Uterus (tissue), 4 donors: Measurements from ENCODE around the gene TRIM54. TPM values are rescaled to one million over a fixed set of nuclear protein-coding genes. Genes with fewer than 3 reads are reported as not detected.
A peak's percentile ranks its signal among the peaks of the same experiment; 100 is the strongest.

Source experiments
- DNase-seq, 2 donors: peaks; one replicate each; pipeline ENCODE4 v3.0.0-alpha.2; 2019 to 2020
- H3K27ac ChIP-seq, 2 donors: fragments of 200-600 bp; sonication (generic); 1 replicate in 1 of 2; 2 replicates in 1 of 2; pipeline ENCODE4 v1.5.1; 2016 to 2018
- H3K27me3 ChIP-seq, 2 donors: fragments of 200-600 bp; sonication (generic); one replicate each; pipeline ENCODE4 v1.5.1; 2018 to 2019; ENCODE audit warnings: control low read depth in 1 of 2
- H3K36me3 ChIP-seq, 2 donors: fragments of 200-600 bp; sonication (generic); one replicate each; pipeline ENCODE4 v1.5.1; 2019; ENCODE audit warnings: control low read depth in 1 of 2
- H3K4me1 ChIP-seq, 2 donors: fragments of 200-600 bp; sonication (generic); one replicate each; pipeline ENCODE4 v1.5.1; 2018 to 2019; ENCODE audit warnings: control low read depth in 1 of 2
- H3K4me3 ChIP-seq, 2 donors: fragments of 200-600 bp; sonication (generic); 1 replicate in 1 of 2; 2 replicates in 1 of 2; pipeline ENCODE4 v1.5.1; 2018 to 2019; ENCODE audit warnings: mild to moderate bottlenecking in 1 of 2
- H3K9me3 ChIP-seq, 2 donors: fragments of 200-600 bp; sonication (generic); one replicate each; pipeline ENCODE4 v1.5.1; 2019; ENCODE audit warnings: control low read depth in 1 of 2
- POLR2A ChIP-seq, 2 donors: fragments of 450-650 bp; IDR thresholded peaks; one replicate each; pipeline ENCODE4 v1.6.1; 2016; ENCODE audit warnings: antibody characterized with exemption in 2 of 2, mild to moderate bottlenecking in 1 of 2, moderate library complexity in 1 of 2
- intact Hi-C: fragments of 100-400 bp; cut with DNase I; formaldehyde crosslinking; loops from one replicate; pipeline ENCODE4 v1.15.1; 2023; ENCODE audit warnings: low total_unique reads
- total RNA-seq, 4 donors: library from RNA; depleted of rRNA in 3 of 4; stranded (reverse); fragments of >200 nt in 3 of 4; gene quantifications; one replicate each; pipeline versions ENCODE4 v1.1.0 to v1.2.4, GENCODE V29; 2014 to 2023
- TF ChIP-seq, protein P1 (sequence below), 4 experiments: fragments of 200-600 bp in 2 of 4; fragments of 450-650 bp in 2 of 4; sonication (generic) in 2 of 4; IDR thresholded peaks; one replicate each; pipeline ENCODE4 v1.5.1; 2016 to 2019; ENCODE audit warnings: antibody characterized with exemption in 4 of 4, mild to moderate bottlenecking in 2 of 4, moderate library complexity in 1 of 4
- donor health status: DM: yes; HTN: yes; CAD: no.

Gene TRIM54
- total RNA-seq, 4 donors from 2014 or later = 0.26 to 5.0 (median 0.58) TPM

- DNase-seq = peak; percentile 79 to 81
- Histone ChIP-seq H3K27ac (peak overlapping the region in 1 of 2 donors; percentile 38), H3K36me3 (no peaks in the 10 kb centered on the region), H3K9me3 (no peaks in the 10 kb centered on the region), H3K27me3 (no peaks in the 10 kb centered on the region), H3K4me1 (peaks cover 0 to 7% of the 10 kb centered on the region in 2 donors), H3K4me3 (no peak overlapping the region)
- no peak for TF ChIP-seq POLR2A (IDR thresholded peaks at IDR 0.05)
- TF ChIP-seq, protein P1, sequence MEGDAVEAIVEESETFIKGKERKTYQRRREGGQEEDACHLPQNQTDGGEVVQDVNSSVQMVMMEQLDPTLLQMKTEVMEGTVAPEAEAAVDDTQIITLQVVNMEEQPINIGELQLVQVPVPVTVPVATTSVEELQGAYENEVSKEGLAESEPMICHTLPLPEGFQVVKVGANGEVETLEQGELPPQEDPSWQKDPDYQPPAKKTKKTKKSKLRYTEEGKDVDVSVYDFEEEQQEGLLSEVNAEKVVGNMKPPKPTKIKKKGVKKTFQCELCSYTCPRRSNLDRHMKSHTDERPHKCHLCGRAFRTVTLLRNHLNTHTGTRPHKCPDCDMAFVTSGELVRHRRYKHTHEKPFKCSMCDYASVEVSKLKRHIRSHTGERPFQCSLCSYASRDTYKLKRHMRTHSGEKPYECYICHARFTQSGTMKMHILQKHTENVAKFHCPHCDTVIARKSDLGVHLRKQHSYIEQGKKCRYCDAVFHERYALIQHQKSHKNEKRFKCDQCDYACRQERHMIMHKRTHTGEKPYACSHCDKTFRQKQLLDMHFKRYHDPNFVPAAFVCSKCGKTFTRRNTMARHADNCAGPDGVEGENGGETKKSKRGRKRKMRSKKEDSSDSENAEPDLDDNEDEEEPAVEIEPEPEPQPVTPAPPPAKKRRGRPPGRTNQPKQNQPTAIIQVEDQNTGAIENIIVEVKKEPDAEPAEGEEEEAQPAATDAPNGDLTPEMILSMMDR (IDR thresholded peaks at IDR 0.05) = peak in 3 of 4 experiments; percentile 12 to 25 (median 24)
- intact Hi-C loops = no loop called here
Measured at GRCh38 chr2:27320958-27321543, 38.8 kb downstream of the TRIM54 start.

DNA sequence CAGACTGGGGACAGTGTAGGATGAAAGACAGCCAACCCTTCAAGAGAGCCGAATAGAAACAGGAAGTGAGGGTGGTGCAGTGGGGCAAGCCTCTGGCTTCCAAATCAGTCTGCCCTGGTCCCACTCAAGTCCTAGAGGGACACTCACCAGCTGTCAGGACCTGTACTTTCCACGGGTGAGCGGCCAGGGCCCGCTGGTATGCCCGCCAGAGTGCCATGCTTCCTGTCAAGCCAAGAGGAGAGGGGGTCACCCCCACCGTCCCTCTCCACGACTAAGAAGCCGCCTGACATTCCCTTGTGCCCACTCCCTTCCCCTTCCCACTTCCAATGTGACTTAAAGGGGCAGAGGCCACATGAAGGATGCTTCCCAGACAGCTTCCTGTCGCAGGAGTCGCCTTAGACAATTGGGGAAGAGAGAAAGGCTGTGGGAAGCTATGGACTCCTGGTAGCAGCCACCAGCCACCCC is 40.1 kb downstream of the TRIM54 start:
- TF ChIP-seq, protein P1 (IDR thresholded peaks at IDR 0.05) = no peak
- no peak for TF ChIP-seq POLR2A (IDR thresholded peaks at IDR 0.05)
- Histone ChIP-seq H3K27me3 (no peaks in the 10 kb centered on the region), H3K27ac (peak overlapping the region; percentile 92), H3K9me3 (no peaks in the 10 kb centered on the region), H3K4me3 (peak overlapping the region; percentile 74 to 86), H3K4me1 (peaks cover 0 to 7% of the 10 kb centered on the region in 2 donors), H3K36me3 (no peaks in the 10 kb centered on the region)
- intact Hi-C loops = no loop called here
- no peak for DNase-seq

DNA sequence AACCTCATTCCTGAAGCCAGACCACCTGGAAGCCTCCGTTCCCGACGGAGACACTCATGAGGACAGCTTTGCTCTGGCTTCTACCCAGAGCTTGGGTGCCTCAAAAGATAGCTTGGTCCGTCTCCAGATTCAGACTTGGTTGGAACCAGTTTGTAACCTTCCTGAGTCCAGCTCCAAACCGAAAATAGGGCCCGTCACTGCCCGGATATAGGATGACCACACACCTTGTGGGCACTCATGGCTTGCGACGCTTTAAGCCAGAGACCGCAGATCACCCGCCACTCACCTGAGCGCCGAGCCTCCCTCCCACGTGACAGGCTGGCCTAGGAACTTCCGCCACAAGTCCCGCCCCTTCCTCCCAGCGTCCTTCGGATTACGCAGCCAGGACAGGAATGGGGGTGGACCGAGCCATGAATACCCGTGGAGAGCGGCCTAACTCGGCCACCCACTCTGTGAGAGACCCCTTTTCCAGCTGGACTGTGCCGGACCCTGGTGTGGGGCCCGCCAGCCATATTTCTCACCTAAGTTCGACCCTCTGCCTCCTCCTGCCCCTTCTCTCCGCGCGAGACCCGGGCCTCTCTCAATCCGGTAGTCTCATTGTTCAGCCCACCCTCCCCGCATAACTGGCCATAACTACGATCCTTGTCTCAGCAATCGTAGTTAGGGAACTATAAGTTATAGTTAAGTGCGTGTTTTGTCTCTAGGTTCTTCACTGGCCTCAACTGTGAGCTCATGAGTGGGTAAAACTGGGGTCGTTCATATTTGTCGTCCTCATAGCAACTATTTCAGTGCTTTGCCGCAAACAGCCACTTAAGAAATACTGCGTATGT is 40.8 kb downstream of the TRIM54 start, which contains the start of gene MPV17:
Gene MPV17, minus strand, starts transcription at position 332 of the 830 bp plus-strand sequence. CDS start 580 bp downstream, outside the sequence.
- TF ChIP-seq, protein P1 (IDR thresholded peaks at IDR 0.05) = peak in 1 of 4 experiments; percentile 24
- peak; percentile 72 to 89 for TF ChIP-seq POLR2A (IDR thresholded peaks at IDR 0.05)
- H3K4me3 ChIP-seq = peak within 1 kb of the TSS; percentile 74 to 86
- DNase-seq = peak; percentile 91 to 92
- H3K36me3 ChIP-seq = no peaks in the 10 kb centered on the region
- H3K9me3 ChIP-seq = no peaks in the 10 kb centered on the region
- peak within 1 kb of the TSS; percentile 92 for H3K27ac ChIP-seq
- intact Hi-C loops = no loop called here
- no peaks in the 10 kb centered on the region for H3K27me3 ChIP-seq
- H3K4me1 ChIP-seq = peaks cover 0 to 7% of the 10 kb centered on the region in 2 donors

DNA sequence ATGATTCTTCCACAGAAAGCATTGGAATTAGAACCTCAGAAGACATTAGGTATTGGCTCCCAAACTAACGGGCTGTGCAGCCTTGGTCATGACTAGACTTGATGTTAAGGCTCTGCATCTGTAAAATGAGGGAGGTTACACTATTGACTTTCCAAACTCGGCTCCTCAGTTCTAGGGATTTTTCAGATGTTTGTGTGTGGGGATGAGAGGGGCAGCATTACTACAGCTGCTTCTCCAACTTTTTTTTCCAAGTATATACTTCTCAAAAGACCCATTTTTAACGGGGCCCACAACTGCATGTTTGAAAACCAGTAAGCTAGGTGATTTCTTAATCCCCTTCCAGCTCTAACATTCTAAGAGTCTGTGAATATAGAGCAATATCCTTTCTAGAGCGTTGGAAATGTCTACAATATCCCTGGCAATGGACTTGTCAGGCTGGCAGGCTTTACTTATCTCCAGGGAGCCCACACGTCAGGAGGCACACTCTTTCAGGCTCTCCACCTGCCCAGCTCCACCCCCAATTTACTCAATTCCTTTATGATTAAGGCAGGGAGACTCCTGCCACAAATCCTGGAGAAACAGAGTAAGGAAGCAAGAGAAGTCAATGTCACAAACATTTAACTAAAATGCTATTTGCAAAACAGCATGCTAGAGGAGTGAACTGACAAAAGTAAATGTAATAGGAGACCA is 41.5 kb downstream of the TRIM54 start:
- TF ChIP-seq, protein P1 (IDR thresholded peaks at IDR 0.05) = no peak
- TF ChIP-seq POLR2A (IDR thresholded peaks at IDR 0.05) = no peak
- Histone ChIP-seq H3K36me3 (no peaks in the 10 kb centered on the region), H3K27ac (peak overlapping the region; percentile 92), H3K27me3 (no peaks in the 10 kb centered on the region), H3K4me1 (peaks cover 0 to 7% of the 10 kb centered on the region in 2 donors), H3K9me3 (no peaks in the 10 kb centered on the region), H3K4me3 (peak overlapping the region; percentile 74 to 86)
- intact Hi-C loops = no loop called here
- DNase-seq = no peak
